ENCODE measurements around the gene MCF2L.

The MCF2L gene

GRCh38 chr13:112960706-112961105 lies 8.3 kb upstream of the MCF2L start:
- H3K4me3 ChIP-seq, result no peak overlapping the region
- no peak overlapping the region for H3K27ac ChIP-seq
- no peak for DNase-seq (ENCODE audit: low spot score)
- TF ChIP-seq CTCF (IDR thresholded peaks at IDR 0.05), result no peak

- no peak for TF ChIP-seq CTCF (IDR thresholded peaks at IDR 0.05)
- Histone ChIP-seq H3K27ac (no peak overlapping the region), H3K4me3 (no peak overlapping the region)
- no peak for DNase-seq (ENCODE audit: low spot score)
Measured at GRCh38 chr13:112961457-112962369, 7.3 kb upstream of the MCF2L start.

GRCh38 chr13:112962396-112962795 lies 6.6 kb upstream of the MCF2L start:
- no peak for DNase-seq (ENCODE audit: low spot score)
- H3K4me3 ChIP-seq, result no peak overlapping the region
- H3K27ac ChIP-seq, result no peak overlapping the region
- no peak for TF ChIP-seq CTCF (IDR thresholded peaks at IDR 0.05)

GRCh38 chr13:112962911-112963625 lies 5.9 kb upstream of the MCF2L start:
- H3K4me3 ChIP-seq, result no peak overlapping the region
- DNase-seq (ENCODE audit: low spot score), result no peak
- TF ChIP-seq CTCF (IDR thresholded peaks at IDR 0.05), result no peak
- H3K27ac ChIP-seq, result no peak overlapping the region

- no peak overlapping the region for H3K4me3 ChIP-seq
- TF ChIP-seq CTCF (IDR thresholded peaks at IDR 0.05), result no peak
- H3K27ac ChIP-seq, result no peak overlapping the region
- no peak for DNase-seq (ENCODE audit: low spot score)
Measured at GRCh38 chr13:112963641-112964040, 5.4 kb upstream of the MCF2L start.

- H3K4me3 ChIP-seq, result no peak overlapping the region
- TF ChIP-seq CTCF (IDR thresholded peaks at IDR 0.05), result no peak
- DNase-seq (ENCODE audit: low spot score), result no peak
- no peak overlapping the region for H3K27ac ChIP-seq
Measured at GRCh38 chr13:112964971-112965492, 4.0 kb upstream of the MCF2L start.
